HG03135 (cell line): ENCODE measurements around the gene KCNS3.

Experiments used
- ATAC-seq: cut with Tn5 transposase; IDR thresholded peaks from one replicate; pipeline ENCODE4 v1.9.1; 2021; ENCODE audit warnings: mild to moderate bottlenecking, moderate library complexity; ENCODE audit not compliant: unreplicated experiment

Gene KCNS3

GRCh38 chr2:17878281-17879136 lies at the start of gene KCNS3:
KCNS3 (plus strand) TSS chr2:17878667; CDS start chr2:17931009, 52,342 bp downstream.
- peak; percentile 68 for ATAC-seq

- ATAC-seq, result peak; percentile 78
Measured at GRCh38 chr2:17830053-17831034, 48.1 kb upstream of the KCNS3 start.

GRCh38 chr2:17835516-17835915 lies 43.0 kb upstream of the KCNS3 start:
- no peak for ATAC-seq

GRCh38 chr2:17839959-17840358 lies 38.5 kb upstream of the KCNS3 start:
- no peak for ATAC-seq

GRCh38 chr2:17843457-17843856 lies 35.0 kb upstream of the KCNS3 start:
- no peak for ATAC-seq

GRCh38 chr2:17845806-17846205 lies 32.7 kb upstream of the KCNS3 start:
- no peak for ATAC-seq

GRCh38 chr2:17846676-17847075 lies 31.8 kb upstream of the KCNS3 start:
- ATAC-seq, result no peak

GRCh38 chr2:17847236-17847635 lies 31.2 kb upstream of the KCNS3 start:
- no peak for ATAC-seq

- ATAC-seq, result no peak
Measured at GRCh38 chr2:17849275-17849674, 29.2 kb upstream of the KCNS3 start.

- ATAC-seq, result no peak
Measured at GRCh38 chr2:17850151-17850550, 28.3 kb upstream of the KCNS3 start.

- peak; percentile 85 for ATAC-seq
Measured at GRCh38 chr2:17851731-17852585, 26.5 kb upstream of the KCNS3 start.

GRCh38 chr2:17853799-17854198 lies 24.7 kb upstream of the KCNS3 start:
- ATAC-seq, result no peak

- ATAC-seq, result no peak
Measured at GRCh38 chr2:17857021-17857420, 21.4 kb upstream of the KCNS3 start.

GRCh38 chr2:17858064-17858463 lies 20.4 kb upstream of the KCNS3 start:
- ATAC-seq, result no peak

- ATAC-seq, result no peak
Measured at GRCh38 chr2:17863539-17863938, 14.9 kb upstream of the KCNS3 start.

- ATAC-seq, result no peak
Measured at GRCh38 chr2:17864676-17865075, 13.8 kb upstream of the KCNS3 start.

GRCh38 chr2:17867133-17867532 lies 11.3 kb upstream of the KCNS3 start:
- no peak for ATAC-seq

GRCh38 chr2:17869128-17869527 lies 9.3 kb upstream of the KCNS3 start:
- ATAC-seq, result no peak

- ATAC-seq, result no peak
Measured at GRCh38 chr2:17871639-17872038, 6.8 kb upstream of the KCNS3 start.

GRCh38 chr2:17873021-17873420 lies 5.4 kb upstream of the KCNS3 start:
- no peak for ATAC-seq

- no peak for ATAC-seq
Measured at GRCh38 chr2:17876590-17876989, 1.9 kb upstream of the KCNS3 start.
